Urinary bladder (tissue), 4 donors: ENCODE measurements around the gene PUM1. TPM values are rescaled to one million over a fixed set of nuclear protein-coding genes. Genes with fewer than 3 reads are reported as not detected.
"Not testable (repeated sequence)": the region's sequence is repeated elsewhere in the genome, so short reads cannot be mapped to it uniquely, and the experiment has no call there.

ENCODE experiments used
- DNase-seq: peaks from one replicate; pipeline ENCODE4 v3.0.0-alpha.2; 2015; ENCODE audit errors: extremely low spot score
- H3K27ac ChIP-seq: one replicate; pipeline ENCODE4 v1.5.1; 2013; ENCODE audit warnings: low read depth, mild to moderate bottlenecking, moderate library complexity
- H3K36me3 ChIP-seq: one replicate; pipeline ENCODE4 v1.6.1; 2013; ENCODE audit warnings: mild to moderate bottlenecking, moderate library complexity; ENCODE audit not compliant: insufficient read depth
- H3K4me1 ChIP-seq: one replicate; pipeline ENCODE4 v1.6.1; 2013; ENCODE audit warnings: mild to moderate bottlenecking, moderate library complexity; ENCODE audit not compliant: insufficient read depth
- H3K4me3 ChIP-seq: one replicate; pipeline ENCODE4 v1.5.1; 2013; ENCODE audit warnings: low read depth, low read length
- WGBS: extraction: QIAGEN DNeasy Blood & Tissue Kit; methylation state at CpG from one replicate; pipeline ENCODE4 v1.1.7; 2013; 5-methylcytosine and 5-hydroxymethylcytosine counted together
- polyA plus RNA-seq: library from polyadenylated mRNA; stranded (reverse); fragments of 200-250 nt; gene quantifications from one replicate; pipeline ENCODE4 v1.2.3, GENCODE V29; 2013
- total RNA-seq: library from RNA; depleted of rRNA; stranded (reverse); fragments of >200 nt; gene quantifications from one replicate; pipeline ENCODE4 v1.2.3, GENCODE V29; 2014
- donor health status: healthy with polysubstance abuse.
- donor health status: healthy.

Gene PUM1
- total and polyA plus RNA-seq, 2 donors: 52.1 to 84.3 TPM

GRCh38 chr1:30988045-30988444, 77.5 kb downstream of the PUM1 start:
- H3K27ac ChIP-seq: no peak overlapping the region
- no peak overlapping the region for H3K4me3 ChIP-seq
- no peaks in the 10 kb centered on the region for H3K36me3 ChIP-seq
- no peak for DNase-seq
- WGBS: 80% methylated on average over 1 of the region's 1 CpG
- no peaks in the 10 kb centered on the region for H3K4me1 ChIP-seq

DNA sequence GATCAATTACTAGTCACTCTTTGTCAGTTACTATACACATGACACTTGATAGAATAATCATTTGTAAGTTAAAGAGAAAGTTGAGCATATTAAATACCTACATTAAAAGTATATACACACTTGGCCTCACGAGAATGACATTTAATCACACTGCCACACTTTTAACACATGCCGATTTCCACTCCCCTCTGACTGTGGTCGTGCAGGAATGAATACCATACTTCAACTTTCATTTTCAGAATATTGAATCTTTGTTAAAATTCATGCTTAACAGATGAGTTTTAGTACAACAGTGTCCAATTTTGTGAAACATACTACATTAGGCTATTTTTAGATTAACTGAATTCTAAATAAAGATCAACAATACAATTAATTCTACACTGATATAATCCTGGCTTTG, 78.8 kb downstream of the PUM1 start:
- Histone ChIP-seq H3K4me1 (no peaks in the 10 kb centered on the region), H3K36me3 (no peaks in the 10 kb centered on the region), H3K4me3 (no peak overlapping the region), H3K27ac (no peak overlapping the region)
- no peak for DNase-seq
- 74% methylated on average over 3 of the region's 3 CpGs for WGBS

- H3K36me3 ChIP-seq: peaks cover under 1% of the 10 kb centered on the region
- 73% methylated on average over 4 of the region's 4 CpGs for WGBS
- H3K4me3 ChIP-seq: no peak overlapping the region
- no peaks in the 10 kb centered on the region for H3K4me1 ChIP-seq
- no peak overlapping the region for H3K27ac ChIP-seq
- no peak for DNase-seq
These were observed 80.5 kb downstream of the PUM1 start for GRCh38 chr1:30984991-30985503.

DNA sequence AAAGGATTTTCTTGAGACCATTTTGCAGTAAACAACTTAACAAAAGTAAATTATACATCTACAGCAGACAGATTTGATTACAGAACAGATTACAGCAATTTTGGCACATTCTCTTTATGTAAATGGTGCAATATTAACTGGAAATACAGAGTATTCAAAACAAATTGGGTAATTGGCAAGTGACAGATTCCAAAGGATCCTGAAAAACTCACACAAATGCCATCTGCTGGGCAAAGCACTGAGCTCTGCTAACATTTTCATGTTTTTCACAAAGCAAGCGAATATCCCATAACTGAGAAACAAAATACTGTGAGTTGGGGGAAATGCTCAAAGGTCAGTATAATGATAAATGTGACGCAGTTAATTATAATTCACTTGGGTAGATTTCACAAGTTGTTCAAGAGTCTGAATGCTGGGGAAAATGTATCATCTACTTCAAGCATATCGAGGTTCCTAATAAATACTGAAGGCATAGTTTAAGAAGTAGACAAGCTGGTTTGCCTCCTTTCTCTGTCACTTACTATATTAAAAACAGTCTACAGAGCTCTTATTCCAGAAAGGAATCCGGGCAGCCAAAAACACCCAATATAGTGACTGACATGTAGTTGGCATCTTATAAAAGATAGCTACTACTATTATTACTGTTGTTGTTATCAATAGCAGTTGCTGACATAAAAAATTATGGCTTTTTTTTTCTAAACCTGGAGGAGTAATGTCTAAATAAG, 81.2 kb downstream of the PUM1 start:
- H3K27ac ChIP-seq: no peak overlapping the region
- no peak for DNase-seq
- WGBS: 56% methylated on average over 4 of the region's 4 CpGs
- H3K4me1 ChIP-seq: no peaks in the 10 kb centered on the region
- H3K4me3 ChIP-seq: no peak overlapping the region
- peaks cover 6% of the 10 kb centered on the region for H3K36me3 ChIP-seq

DNA sequence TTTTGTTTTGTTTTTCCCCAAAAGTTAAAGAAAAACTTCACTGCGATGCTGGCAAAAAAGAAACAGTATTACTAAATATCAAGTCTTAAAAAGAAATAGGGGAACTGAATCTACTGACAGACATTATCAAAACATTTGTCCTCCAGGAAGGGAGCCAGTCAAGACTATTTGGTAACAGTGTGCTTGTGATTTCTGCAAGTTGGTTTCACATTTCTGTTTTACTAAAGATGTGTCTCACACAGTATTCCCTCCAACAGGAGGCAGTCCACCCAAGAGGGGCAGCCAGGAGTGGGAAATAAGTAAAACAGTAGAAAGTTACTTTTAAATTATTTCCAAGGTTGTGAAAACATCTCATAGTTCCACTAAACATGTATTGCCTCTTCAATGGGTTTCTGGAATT, 82.6 kb downstream of the PUM1 start:
- Histone ChIP-seq H3K27ac (no peak overlapping the region), H3K36me3 (peaks cover 6% of the 10 kb centered on the region), H3K4me3 (no peak overlapping the region), H3K4me1 (no peaks in the 10 kb centered on the region)
- no peak for DNase-seq
- 71% methylated on average over 1 of the region's 1 CpG for WGBS

GRCh38 chr1:30982431-30982830, 83.1 kb downstream of the PUM1 start:
- Histone ChIP-seq H3K4me3 (no peak overlapping the region), H3K4me1 (no peaks in the 10 kb centered on the region), H3K36me3 (peaks cover 6% of the 10 kb centered on the region), H3K27ac (no peak overlapping the region)
- DNase-seq: no peak

GRCh38 chr1:30981172-30981571, 84.3 kb downstream of the PUM1 start:
- no peak for DNase-seq
- Histone ChIP-seq H3K36me3 (peaks cover 8% of the 10 kb centered on the region), H3K27ac (no peak overlapping the region), H3K4me1 (no peaks in the 10 kb centered on the region), H3K4me3 (no peak overlapping the region)
- WGBS: 91% methylated on average over 6 of the region's 6 CpGs

- Histone ChIP-seq H3K4me1 (no peaks in the 10 kb centered on the region), H3K36me3 (peaks cover 8% of the 10 kb centered on the region), H3K27ac (no peak overlapping the region), H3K4me3 (no peak overlapping the region)
- DNase-seq: no peak
- 98% methylated on average over 2 of the region's 2 CpGs for WGBS
These were observed 88.0 kb downstream of the PUM1 start for GRCh38 chr1:30977511-30977910.

- Histone ChIP-seq H3K27ac (no peak overlapping the region), H3K36me3 (peaks cover 8% of the 10 kb centered on the region), H3K4me3 (no peak overlapping the region), H3K4me1 (no peaks in the 10 kb centered on the region)
- no peak for DNase-seq
- 86% methylated on average over 5 of the region's 5 CpGs for WGBS
These were observed 88.4 kb downstream of the PUM1 start for GRCh38 chr1:30977105-30977504.

GRCh38 chr1:30976143-30976542, 89.4 kb downstream of the PUM1 start:
- H3K27ac ChIP-seq: no peak overlapping the region

GRCh38 chr1:30975217-30975616, 90.3 kb downstream of the PUM1 start:
- Histone ChIP-seq H3K4me3 (no peak overlapping the region), H3K36me3 (peaks cover 8% of the 10 kb centered on the region), H3K4me1 (no peaks in the 10 kb centered on the region), H3K27ac (no peak overlapping the region)
- whole genome bisulfite sequencing: 98% methylated on average over 3 of the region's 3 CpGs
- DNase-seq: no peak

More at GRCh38 chr1:30976143-30976542, 89.4 kb downstream of the PUM1 start:
- H3K4me1 ChIP-seq: no peaks in the 10 kb centered on the region
- no peak overlapping the region for H3K4me3 ChIP-seq
- peaks cover 8% of the 10 kb centered on the region for H3K36me3 ChIP-seq
- DNase-seq: no peak
- WGBS: 21% methylated on average over 2 of the region's 2 CpGs

DNA sequence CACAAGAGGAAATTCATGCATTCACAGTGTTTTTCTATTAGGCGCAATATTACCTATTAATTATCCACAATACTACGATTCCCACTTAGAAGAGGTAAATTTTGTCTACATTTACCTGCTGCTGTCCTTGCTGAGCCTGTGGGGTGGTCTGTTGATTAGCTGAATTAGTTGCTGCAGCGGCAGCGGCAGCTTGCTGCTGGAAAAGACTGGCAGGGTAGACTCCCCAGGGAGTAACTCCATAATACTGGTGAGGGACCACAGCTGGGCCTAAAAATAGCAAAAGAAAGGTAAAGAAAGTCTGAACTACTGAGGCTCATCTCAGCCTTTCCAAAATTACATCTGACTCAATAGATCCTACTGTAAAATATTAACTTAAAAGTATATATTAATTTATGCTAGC, 91.0 kb downstream of the PUM1 start:
- no peak overlapping the region for H3K27ac ChIP-seq
- peaks cover 2% of the 10 kb centered on the region for H3K36me3 ChIP-seq
- DNase-seq: no peak
- no peaks in the 10 kb centered on the region for H3K4me1 ChIP-seq
- no peak overlapping the region for H3K4me3 ChIP-seq
- WGBS: 85% methylated on average over 4 of the region's 4 CpGs

DNA sequence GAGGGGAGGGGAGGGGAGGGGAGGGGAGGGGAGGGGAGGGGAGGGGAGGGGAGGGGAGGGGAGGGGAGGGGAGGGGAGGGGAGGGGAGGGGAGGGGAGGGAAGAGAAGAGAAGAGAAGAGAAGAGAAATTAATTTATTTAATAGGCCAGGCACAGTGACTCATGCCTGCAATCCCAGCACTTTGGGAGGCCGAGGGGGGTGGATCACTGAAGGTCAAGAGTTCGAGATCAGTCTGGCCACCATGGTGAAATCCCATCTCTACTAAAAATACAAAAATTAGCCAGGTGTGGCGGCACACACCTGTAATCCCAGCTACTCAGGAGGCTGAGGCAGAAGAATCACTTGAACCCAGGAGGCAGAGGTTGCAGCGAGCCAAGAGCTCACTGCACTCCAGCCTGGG, 93.2 kb downstream of the PUM1 start:
- not testable (repeated sequence) for H3K4me1 ChIP-seq, H3K36me3 ChIP-seq, H3K4me3 ChIP-seq, DNase-seq, H3K27ac ChIP-seq
- WGBS: 87% methylated on average over 4 of the region's 4 CpGs

GRCh38 chr1:30971496-30971895, 94.0 kb downstream of the PUM1 start:
- Histone ChIP-seq H3K27ac (no peak overlapping the region), H3K36me3 (no peaks in the 10 kb centered on the region), H3K4me3 (no peak overlapping the region), H3K4me1 (no peaks in the 10 kb centered on the region)
- DNase-seq: no peak
- 88% methylated on average over 2 of the region's 2 CpGs for WGBS

DNA sequence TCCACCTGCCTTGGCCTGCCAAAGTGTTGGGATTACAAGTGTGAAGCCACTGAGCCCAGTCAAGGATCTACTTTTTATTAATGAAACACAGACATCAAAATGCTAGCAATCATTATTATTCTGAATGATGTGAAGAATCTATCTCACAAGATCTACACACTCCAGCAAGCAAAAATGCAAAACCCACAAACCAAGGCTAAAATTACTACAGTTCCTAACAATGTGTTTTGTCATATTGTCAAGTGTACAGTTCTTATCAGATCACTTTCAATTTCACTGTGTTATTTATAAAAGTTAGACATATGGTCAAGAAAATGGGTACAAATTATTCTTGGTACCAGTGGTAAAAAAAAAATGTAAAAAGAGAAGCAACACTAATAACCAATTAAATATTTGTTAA, 95.6 kb downstream of the PUM1 start:
- Histone ChIP-seq H3K4me3 (no peak overlapping the region), H3K36me3 (no peaks in the 10 kb centered on the region), H3K4me1 (no peaks in the 10 kb centered on the region), H3K27ac (no peak overlapping the region)
- DNase-seq: no peak
